HG03103 (cell line): ENCODE data around the gene TRIM33.
"Not testable (repeated sequence)": the region's sequence is repeated elsewhere in the genome, so short reads cannot be mapped to it uniquely, and the experiment has no call there.

Experiments
- ATAC-seq: cut with Tn5 transposase; IDR thresholded peaks from one replicate; pipeline ENCODE4 v1.9.1; 2021; ENCODE audit warnings: low read depth; ENCODE audit not compliant: unreplicated experiment

The TRIM33 gene

DNA sequence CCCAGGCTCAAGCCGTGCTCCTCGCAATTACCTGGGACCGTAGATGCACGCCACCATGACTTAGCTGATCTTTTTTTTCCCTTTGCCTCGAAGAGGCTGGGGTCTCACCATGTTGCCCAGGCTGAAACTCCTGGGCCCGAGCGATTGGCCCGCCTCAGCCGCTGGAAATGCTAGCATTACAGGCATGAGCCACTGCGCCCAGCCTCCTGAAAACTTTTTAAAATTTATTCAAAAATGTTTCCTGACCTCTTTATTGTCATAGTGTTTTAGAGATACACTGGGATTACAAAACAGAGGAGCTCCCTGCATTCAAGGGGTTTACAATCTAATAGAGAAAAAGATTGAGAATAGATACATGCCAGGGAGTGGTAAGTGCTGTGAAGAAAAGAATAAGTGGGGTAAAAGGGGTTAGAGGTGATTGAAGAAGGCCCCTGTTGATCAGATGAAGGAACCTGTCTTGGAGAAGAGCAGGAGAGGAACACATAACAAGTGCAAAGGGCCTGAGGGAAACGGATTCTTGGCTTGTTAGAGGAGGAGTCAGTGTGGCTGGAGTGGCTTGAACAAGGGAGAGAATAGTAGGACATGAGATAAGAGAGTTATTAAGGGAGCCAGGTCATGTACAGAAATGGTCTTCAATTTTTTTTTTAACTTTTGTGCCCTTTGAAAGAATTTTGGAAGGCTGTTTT is 1.7 kb upstream of the TRIM33 start:
- no peak for ATAC-seq

- peak; percentile 49 for ATAC-seq
Measured at GRCh38 chr1:114510274-114511031, 550 bp downstream of the TRIM33 start.

GRCh38 chr1:114509596-114510273 is 1.3 kb downstream of the TRIM33 start:
- no peak for ATAC-seq

DNA sequence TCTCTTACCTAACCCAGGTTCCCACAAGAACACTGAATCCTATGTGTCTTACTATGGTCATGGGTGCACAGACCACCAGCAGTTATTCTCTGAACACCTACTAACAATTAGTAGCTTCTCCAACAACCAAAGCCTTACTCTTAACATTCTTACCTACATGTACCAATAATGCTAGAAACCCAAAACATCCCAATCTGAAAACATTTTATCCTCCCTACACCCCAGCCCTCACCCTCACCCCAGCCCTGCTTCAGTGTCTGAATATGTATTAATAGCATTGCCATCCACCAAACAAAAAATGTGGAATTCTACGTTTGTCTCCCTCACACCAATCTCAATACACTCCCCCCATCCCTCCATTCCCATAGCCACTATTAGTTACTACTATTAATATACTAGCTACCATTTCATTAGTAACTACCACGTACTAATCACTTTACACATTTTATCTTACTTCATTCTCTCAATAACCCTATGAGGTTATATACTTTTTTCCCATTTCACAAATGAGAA is 2.6 kb downstream of the TRIM33 start:
- no peak for ATAC-seq

- ATAC-seq: no peak
Measured at GRCh38 chr1:114507513-114507912, 3.5 kb downstream of the TRIM33 start.

DNA sequence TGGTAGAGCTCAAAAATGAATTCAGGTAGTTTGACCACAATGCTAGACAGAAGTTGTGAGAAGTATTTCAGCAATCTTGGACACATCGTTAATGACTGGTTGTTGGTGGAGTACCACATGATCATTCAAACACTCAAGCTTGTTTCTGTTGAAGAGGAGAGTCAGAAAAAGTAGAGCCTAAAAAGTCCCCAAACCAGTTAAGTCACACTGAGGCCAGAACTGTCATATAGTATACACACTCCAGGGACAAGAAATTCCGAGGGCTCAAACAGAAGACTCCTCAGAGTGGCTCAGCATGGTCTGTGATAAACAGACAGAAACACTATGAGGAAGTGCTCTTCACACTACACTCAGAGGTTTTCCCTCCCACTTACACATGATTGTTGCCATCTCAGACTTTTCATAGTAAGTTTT is 5.8 kb downstream of the TRIM33 start:
- ATAC-seq: no peak

- ATAC-seq: no peak
Measured at GRCh38 chr1:114503916-114504422, 7.0 kb downstream of the TRIM33 start.

GRCh38 chr1:114502080-114502479 is 8.9 kb downstream of the TRIM33 start:
- no peak for ATAC-seq

- ATAC-seq: no peak
Measured at GRCh38 chr1:114499478-114499877, 11.5 kb downstream of the TRIM33 start.

GRCh38 chr1:114496089-114496488 is 14.9 kb downstream of the TRIM33 start:
- no peak for ATAC-seq

GRCh38 chr1:114495486-114495885 is 15.5 kb downstream of the TRIM33 start:
- ATAC-seq: no peak

DNA sequence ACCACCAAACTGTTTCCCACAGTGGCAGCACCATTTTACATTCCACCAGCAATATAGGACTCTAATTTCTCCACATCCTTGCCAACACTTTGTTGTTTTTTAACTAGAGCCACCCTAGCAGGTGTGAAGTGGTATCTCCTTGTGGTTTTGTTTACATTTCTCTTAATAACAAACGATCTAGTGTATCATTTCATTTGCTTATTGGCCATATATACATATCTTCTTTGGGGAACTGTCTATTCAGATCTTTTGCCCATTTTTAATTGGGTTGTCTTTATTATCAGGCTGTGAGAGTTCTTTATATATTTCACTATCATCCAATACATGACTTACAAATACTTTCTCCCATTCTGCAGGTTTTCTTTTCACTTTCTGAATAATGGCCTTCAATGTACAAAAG is 18.0 kb downstream of the TRIM33 start:
- ATAC-seq: no peak

DNA sequence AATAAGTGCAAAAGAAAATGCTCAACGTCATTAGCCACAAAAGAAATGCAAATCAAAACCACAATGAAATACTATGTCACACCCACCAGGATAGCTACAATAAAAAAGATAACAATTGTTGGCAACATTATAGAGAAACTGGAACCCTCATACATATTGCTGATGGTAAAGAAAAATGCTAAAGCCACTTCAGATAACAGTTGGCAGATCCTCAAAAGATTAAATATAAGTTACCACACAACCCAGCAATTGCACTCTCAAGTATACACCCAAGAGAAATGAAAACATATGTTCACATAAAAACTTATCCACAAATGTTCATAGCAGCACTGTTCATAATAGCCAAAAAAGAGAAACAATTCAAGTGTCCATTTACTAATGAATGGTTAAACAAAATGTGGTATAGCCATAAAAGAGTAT is 20.7 kb downstream of the TRIM33 start:
- no peak for ATAC-seq

- ATAC-seq: no peak
Measured at GRCh38 chr1:114488739-114489138, 22.3 kb downstream of the TRIM33 start.

GRCh38 chr1:114485286-114485685 is 25.7 kb downstream of the TRIM33 start:
- no peak for ATAC-seq

DNA sequence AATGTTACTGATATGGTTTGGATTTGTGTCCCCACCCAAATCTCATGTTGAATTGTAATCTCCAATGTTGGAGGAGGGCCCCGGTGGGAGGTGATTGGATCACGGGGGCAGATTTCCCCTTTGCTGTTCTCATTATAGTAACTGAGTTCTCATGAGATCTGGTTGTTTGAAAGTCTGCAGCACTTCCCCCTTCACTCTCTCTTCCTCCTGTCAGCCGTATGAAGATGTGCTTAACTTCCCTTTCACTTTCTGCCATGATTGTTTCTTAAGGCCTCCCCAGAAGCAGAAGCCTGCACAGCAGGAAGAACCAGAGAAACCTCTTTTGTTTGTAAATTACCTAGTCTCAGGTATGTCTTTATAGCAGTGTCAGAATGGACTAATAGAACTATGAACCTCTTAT is 28.4 kb downstream of the TRIM33 start:
- ATAC-seq: peak; percentile 60

DNA sequence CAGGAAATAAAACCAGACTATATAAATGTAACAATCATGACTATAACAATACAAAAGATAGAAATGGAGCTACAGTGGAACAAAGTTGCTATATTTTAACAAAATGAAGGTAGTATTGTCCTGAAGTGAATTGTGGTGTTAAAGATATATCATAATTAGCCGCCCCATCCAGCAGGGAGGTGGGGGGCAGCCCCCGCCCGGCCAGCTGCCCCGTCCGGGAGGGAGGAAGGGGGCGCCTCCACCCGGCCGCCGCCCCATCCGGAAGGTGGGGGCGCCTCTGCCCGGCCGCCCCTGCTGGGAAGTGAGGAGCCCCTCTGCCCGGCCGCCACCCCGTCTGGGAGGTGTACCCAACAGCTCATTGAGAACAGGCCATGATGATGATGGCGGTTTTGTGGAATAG is 31.4 kb downstream of the TRIM33 start:
- ATAC-seq: not testable (repeated sequence)

DNA sequence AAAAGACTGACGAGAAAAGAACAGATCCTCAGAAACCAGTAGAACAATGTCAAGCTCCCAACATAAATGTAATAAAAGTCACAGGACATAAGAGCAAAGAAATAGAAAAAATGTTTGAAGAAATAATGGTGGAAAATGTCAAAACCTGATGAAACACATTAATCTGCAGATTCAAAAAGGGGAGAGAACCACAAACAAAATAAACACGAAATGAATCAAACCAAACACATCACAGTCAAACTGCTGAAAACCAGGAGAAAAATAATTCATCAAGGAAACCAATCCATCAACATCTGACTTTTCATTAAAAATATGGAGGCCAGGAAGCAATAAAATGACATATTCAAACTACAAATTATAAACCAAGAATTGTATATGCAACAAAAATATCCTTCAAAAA is 31.9 kb downstream of the TRIM33 start:
- ATAC-seq: no peak

GRCh38 chr1:114473796-114474195 is 37.2 kb downstream of the TRIM33 start:
- no peak for ATAC-seq

DNA sequence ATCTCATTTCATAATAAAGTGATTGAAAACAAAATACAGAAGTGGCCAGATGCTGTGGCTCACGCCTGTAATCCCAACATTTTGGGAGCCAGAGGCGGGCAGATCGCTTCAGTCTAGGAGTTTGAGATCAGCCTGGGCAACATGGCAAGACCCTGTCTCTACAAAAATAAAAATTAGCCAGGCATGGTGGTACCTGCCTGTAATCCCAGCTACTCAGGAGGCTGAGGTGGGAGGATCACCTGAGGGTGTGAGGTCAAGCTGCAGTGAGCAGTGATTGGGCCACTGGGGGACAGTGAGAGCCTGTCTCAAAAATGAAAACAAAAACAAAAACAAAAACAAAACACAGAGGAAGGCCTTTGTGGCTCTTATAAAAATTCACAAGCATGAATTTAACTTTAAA is 38.6 kb downstream of the TRIM33 start:
- no peak for ATAC-seq

DNA sequence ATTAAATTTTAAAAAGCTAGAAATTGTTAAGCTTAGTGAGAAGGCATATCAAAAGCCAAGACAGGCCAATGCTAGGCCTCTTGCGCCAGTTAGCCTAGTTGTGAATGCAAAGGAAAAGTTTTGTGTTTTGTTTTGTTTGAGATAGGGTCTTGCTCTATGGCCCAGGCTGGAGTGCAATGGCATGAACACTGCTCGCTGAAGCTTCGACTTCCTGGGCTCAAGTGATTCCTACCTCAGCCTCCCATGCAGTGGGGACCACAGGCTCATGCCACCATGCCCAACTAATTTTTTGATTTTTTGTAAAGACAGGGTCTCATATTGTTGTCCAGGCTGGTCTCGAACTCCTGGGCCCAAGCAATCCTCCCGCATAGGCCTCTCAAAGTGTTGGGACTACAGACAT is 40.3 kb downstream of the TRIM33 start:
- no peak for ATAC-seq
